HCT116 (cell line): ENCODE results near the gene HSPBAP1. TPM values are rescaled to one million over a fixed set of nuclear protein-coding genes. Genes with fewer than 3 reads are reported as not detected.

Source experiments
- ATAC-seq: fragments of 200-7000 bp; cut with Tn5 transposase; 2 replicates; pipeline ENCODE4 v1.9.1; 2020; ENCODE audit warnings: mild to moderate bottlenecking, moderate library complexity
- BruUV-seq: library from RNA; stranded (reverse); fragments of 400-500 nt; replicated peaks from 2 replicates; lab custom pipeline; 2021; lab: Mats Ljungman, UMichigan
- CTCF ChIA-PET: fragments of 300-600 bp; sonication (Branson Sonifier 250); formaldehyde crosslinking; loops from one replicate; lab custom pipeline; 2021; ENCODE audit warnings: antibody characterized with exemption; lab: Charles Lee
- POLR2A ChIA-PET: fragments of 300-600, 350-600 bp; sonication (Branson Sonifier 250); formaldehyde crosslinking; loops from one replicate; lab custom pipeline; 2021; ENCODE audit warnings: antibody characterized with exemption; lab: Charles Lee
- RAD21 ChIA-PET, 2 experiments: fragments of 300-600 bp; sonication (Branson Sonifier 250); formaldehyde crosslinking; loops; one replicate each; lab custom pipeline; 2023; ENCODE audit warnings: low total read pairs in 2 of 2; ENCODE audit not compliant: uncharacterized antibody in 2 of 2, unreplicated experiment in 2 of 2, low non-redundant PET in 1 of 2; lab: Charles Lee
- DNase-seq: peaks from one replicate; pipeline ENCODE4 v3.0.0-alpha.2; 2010; ENCODE audit warnings: low read depth, low spot score
- H2AFZ ChIP-seq: fragments of 200-600 bp; shearing (Covaris generic), sonication (generic); 2 replicates; pipeline ENCODE4 v1.6.1; 2017; ENCODE audit warnings: low read depth, mixed run types, mixed read lengths, antibody characterized with exemption, low read length; ENCODE audit not compliant: poor library complexity, severe bottlenecking
- H3K27ac ChIP-seq: 2 replicates; pipeline ENCODE4 v1.5.1; 2012; ENCODE audit warnings: low read depth, low read length
- H3K27me3 ChIP-seq: fragments of 200-600 bp; sonication (generic); 2 replicates; pipeline ENCODE4 v1.6.1; 2016; ENCODE audit warnings: mixed run types, low read length, mixed read lengths; ENCODE audit not compliant: insufficient read depth
- H3K36me3 ChIP-seq, 2 experiments: fragments of 200-500 bp in 1 of 2; fragments of 200-600 bp in 1 of 2; sonication (Bioruptor generic) in 1 of 2; sonication (generic) in 1 of 2; 2 replicates each; pipeline versions ENCODE4 v1.5.1 to v1.6.1; 2014 to 2016; ENCODE audit warnings: low read length in 2 of 2, inconsistent platforms in 1 of 2, mixed read lengths in 1 of 2, mixed run types in 1 of 2; ENCODE audit not compliant: insufficient read depth in 2 of 2, control insufficient read depth in 1 of 2
- H3K4me1 ChIP-seq, 2 experiments: fragments of 200-600 bp in 1 of 2; sonication (generic) in 1 of 2; 2 replicates each; pipeline versions ENCODE4 v1.5.1 to v1.6.1; 2012 to 2017; ENCODE audit warnings: low read length in 2 of 2, inconsistent platforms in 1 of 2, mild to moderate bottlenecking in 1 of 2, mixed read lengths in 1 of 2, mixed run types in 1 of 2, moderate library complexity in 1 of 2; ENCODE audit not compliant: insufficient read depth in 2 of 2, control insufficient read depth in 1 of 2
- H3K4me2 ChIP-seq: fragments of 200-600 bp; sonication (generic); 2 replicates; pipeline ENCODE4 v1.6.1; 2017; ENCODE audit warnings: mixed run types, low read length, mixed read lengths
- H3K4me3 ChIP-seq, 2 experiments: fragments of 200-600 bp in 1 of 2; sonication (generic) in 1 of 2; replicated peaks in 1 of 2; 2 replicates each; pipeline ENCODE4 v1.5.1; 2011 to 2016; ENCODE audit warnings: low read length in 2 of 2, control low read depth in 1 of 2, low read depth in 1 of 2, mild to moderate bottlenecking in 1 of 2, mixed read lengths in 1 of 2, mixed run types in 1 of 2
- H3K79me2 ChIP-seq: fragments of 200-600 bp; sonication (generic); 2 replicates; pipeline ENCODE4 v1.6.1; 2017; ENCODE audit warnings: mild to moderate bottlenecking, mixed run types, low read length, moderate library complexity, mixed read lengths; ENCODE audit not compliant: insufficient read depth
- H3K9ac ChIP-seq: fragments of 200-600 bp; sonication (generic); 2 replicates; pipeline ENCODE4 v1.6.1; 2016; ENCODE audit warnings: low read length, mixed read lengths
- H3K9me2 ChIP-seq: fragments of 200-600 bp; sonication (generic), shearing (Covaris generic); 2 replicates; pipeline ENCODE4 v1.6.1; 2017; ENCODE audit warnings: mixed run types, mild to moderate bottlenecking, moderate library complexity; ENCODE audit not compliant: insufficient read depth
- H3K9me3 ChIP-seq, 2 experiments: fragments of 200-500 bp in 1 of 2; fragments of 200-600 bp in 1 of 2; sonication (Bioruptor generic) in 1 of 2; sonication (generic) in 1 of 2; 2 replicates each; pipeline ENCODE4 v1.6.1; 2014 to 2017; ENCODE audit warnings: low read length in 2 of 2, mixed read lengths in 2 of 2, inconsistent platforms in 1 of 2, low read depth in 1 of 2, mild to moderate bottlenecking in 1 of 2, mixed run types in 1 of 2, moderate library complexity in 1 of 2; ENCODE audit not compliant: control insufficient read depth in 1 of 2, insufficient read depth in 1 of 2
- H4K20me1 ChIP-seq: fragments of 200-600 bp; sonication (generic), shearing (Covaris generic); 2 replicates; pipeline ENCODE4 v1.6.1; 2017; ENCODE audit warnings: mixed run types, mild to moderate bottlenecking, moderate library complexity; ENCODE audit not compliant: insufficient read depth
- CEBPB ChIP-seq: IDR thresholded peaks from 2 replicates; pipeline ENCODE4 v1.6.1; 2012; ENCODE audit warnings: low read depth
- CTCF ChIP-seq, 3 experiments: fragments of 200-600 bp in 1 of 3; sonication (generic) in 1 of 3; IDR thresholded peaks in 2 of 3; conservative IDR thresholded peaks in 1 of 3; 2 replicates each; pipeline ENCODE4 v1.5.1; 2012 to 2017; ENCODE audit warnings: low read depth in 2 of 3, low read length in 2 of 3, antibody characterized with exemption in 1 of 3, borderline replicate concordance in 1 of 3, control low read depth in 1 of 3, mild to moderate bottlenecking in 1 of 3, mixed read lengths in 1 of 3, mixed run types in 1 of 3, moderate library complexity in 1 of 3; ENCODE audit not compliant: insufficient read depth in 1 of 3
- EGR1 ChIP-seq: IDR thresholded peaks from 2 replicates; pipeline ENCODE4 v1.6.1; 2012; ENCODE audit warnings: low read depth
- ELF1 ChIP-seq: IDR thresholded peaks from 2 replicates; pipeline ENCODE4 v1.6.1; 2012; ENCODE audit warnings: low read depth, borderline replicate concordance
- EZH2 ChIP-seq: fragments of 200-600 bp; sonication (generic); IDR thresholded peaks from 2 replicates; pipeline ENCODE4 v1.6.1; 2017; ENCODE audit warnings: antibody characterized with exemption, mixed run types
- EZH2phosphoT487 ChIP-seq: fragments of 200-600 bp; IDR thresholded peaks from 2 replicates; pipeline ENCODE4 v1.6.1; 2018; ENCODE audit warnings: antibody characterized with exemption, borderline replicate concordance
- JUND ChIP-seq: IDR thresholded peaks from 2 replicates; pipeline ENCODE4 v1.6.1; 2012
- MAX ChIP-seq: IDR thresholded peaks from 2 replicates; pipeline ENCODE4 v1.6.1; 2012
- POLR2A ChIP-seq: IDR thresholded peaks from 2 replicates; pipeline ENCODE4 v1.7.0; 2011; ENCODE audit warnings: borderline replicate concordance; ENCODE audit not compliant: insufficient read depth, insufficient read length; ENCODE audit errors: extremely low read depth
- POLR2AphosphoS5 ChIP-seq: IDR thresholded peaks from 2 replicates; pipeline ENCODE4 v1.6.1; 2011; ENCODE audit warnings: mild to moderate bottlenecking, low read depth, low read length, moderate library complexity
- REST ChIP-seq: IDR thresholded peaks from 2 replicates; pipeline ENCODE4 v1.6.1; 2012; ENCODE audit warnings: low read depth
- SIN3A ChIP-seq: IDR thresholded peaks from 2 replicates; pipeline ENCODE4 v1.6.1; 2012; ENCODE audit warnings: low read depth
- SP1 ChIP-seq: IDR thresholded peaks from 2 replicates; pipeline ENCODE4 v1.6.1; 2012; ENCODE audit warnings: low read depth
- SRF ChIP-seq: IDR thresholded peaks from 2 replicates; pipeline ENCODE4 v1.6.1; 2012; ENCODE audit warnings: low read depth
- TCF7L2 ChIP-seq: IDR thresholded peaks from 2 replicates; pipeline ENCODE4 v1.7.0; 2011; ENCODE audit warnings: borderline replicate concordance, inconsistent platforms; ENCODE audit not compliant: insufficient read depth, insufficient read length; ENCODE audit errors: extremely low read depth
- YY1 ChIP-seq: IDR thresholded peaks from 2 replicates; pipeline ENCODE4 v1.6.1; 2011; ENCODE audit warnings: low read length, low read depth, moderate library complexity, mild to moderate bottlenecking; ENCODE audit not compliant: insufficient replicate concordance; ENCODE audit errors: extremely low read depth
- ZFX ChIP-seq: fragments of 450-650 bp; IDR thresholded peaks from 2 replicates; pipeline ENCODE4 v1.6.1; 2017
- intact Hi-C: fragments of 100-400 bp; cut with micrococcal nuclease; formaldehyde crosslinking; loops from 2 replicates; pipeline ENCODE4 v1.10.0; 2022
- total RNA-seq: library from RNA; stranded (reverse); gene quantifications from one replicate; pipeline ENCODE4 v1.2.1, GENCODE V29; 2021; ENCODE audit not compliant: unreplicated experiment
- TF ChIP-seq, protein P1 (sequence below): IDR thresholded peaks from 2 replicates; pipeline ENCODE4 v1.6.1; 2012
- TF ChIP-seq, protein P2 (sequence below): IDR thresholded peaks from 2 replicates; pipeline ENCODE4 v1.6.1; 2011; ENCODE audit warnings: mild to moderate bottlenecking, low read length, moderate library complexity; ENCODE audit not compliant: insufficient replicate concordance; ENCODE audit errors: extremely low read depth

Gene HSPBAP1
- total RNA-seq, 1 experiment from 2014 or later: 6.6 TPM

- Histone ChIP-seq H3K4me1 (peaks cover 0 to 5% of the 10 kb centered on the region in 2 experiments; a peak in 1 of 4 replicates), H2AFZ (no peak overlapping the region), H3K27me3 (no peaks in the 10 kb centered on the region), H4K20me1 (no peaks in the 10 kb centered on the region), H3K4me2 (no peak overlapping the region), H3K9me2 (no peaks in the 10 kb centered on the region), H3K9me3 (no peaks in the 10 kb centered on the region), H3K4me3 (no peak overlapping the region), H3K36me3 (no peaks in the 10 kb centered on the region), H3K79me2 (no peaks in the 10 kb centered on the region), H3K27ac (no peak overlapping the region), H3K9ac (no peak overlapping the region)
- RAD21 ChIA-PET: no interaction called here
- CTCF ChIA-PET: no interaction called here
- intact Hi-C loops: no loop called here
- DNase-seq (no peak), ATAC-seq (no peak)
- TF ChIP-seq, protein P1, sequence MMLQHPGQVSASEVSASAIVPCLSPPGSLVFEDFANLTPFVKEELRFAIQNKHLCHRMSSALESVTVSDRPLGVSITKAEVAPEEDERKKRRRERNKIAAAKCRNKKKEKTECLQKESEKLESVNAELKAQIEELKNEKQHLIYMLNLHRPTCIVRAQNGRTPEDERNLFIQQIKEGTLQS: no peak
- TF ChIP-seq JUND (no peak), MAX (no peak), CTCF (IDR thresholded peaks at IDR 0.05 in 2 of 3, conservative IDR thresholded peaks at IDR 0.05 in 1 of 3; ENCODE audit: borderline replicate concordance in 1 of 3, insufficient read depth in 1 of 3, low read depth in 2 of 3, low read length in 2 of 3) (no peak), SP1 (no peak), CEBPB (no peak), EZH2 (no peak), ELF1 (no peak), POLR2AphosphoS5 (no peak), REST (no peak), YY1 (no peak), ZFX (no peak), POLR2A (no peak), TCF7L2 (no peak), SRF (no peak), EGR1 (no peak), EZH2phosphoT487 (no peak), SIN3A (no peak)
- TF ChIP-seq, protein P2, sequence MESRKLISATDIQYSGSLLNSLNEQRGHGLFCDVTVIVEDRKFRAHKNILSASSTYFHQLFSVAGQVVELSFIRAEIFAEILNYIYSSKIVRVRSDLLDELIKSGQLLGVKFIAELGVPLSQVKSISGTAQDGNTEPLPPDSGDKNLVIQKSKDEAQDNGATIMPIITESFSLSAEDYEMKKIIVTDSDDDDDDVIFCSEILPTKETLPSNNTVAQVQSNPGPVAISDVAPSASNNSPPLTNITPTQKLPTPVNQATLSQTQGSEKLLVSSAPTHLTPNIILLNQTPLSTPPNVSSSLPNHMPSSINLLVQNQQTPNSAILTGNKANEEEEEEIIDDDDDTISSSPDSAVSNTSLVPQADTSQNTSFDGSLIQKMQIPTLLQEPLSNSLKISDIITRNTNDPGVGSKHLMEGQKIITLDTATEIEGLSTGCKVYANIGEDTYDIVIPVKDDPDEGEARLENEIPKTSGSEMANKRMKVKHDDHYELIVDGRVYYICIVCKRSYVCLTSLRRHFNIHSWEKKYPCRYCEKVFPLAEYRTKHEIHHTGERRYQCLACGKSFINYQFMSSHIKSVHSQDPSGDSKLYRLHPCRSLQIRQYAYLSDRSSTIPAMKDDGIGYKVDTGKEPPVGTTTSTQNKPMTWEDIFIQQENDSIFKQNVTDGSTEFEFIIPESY: no peak
- POLR2A ChIA-PET: no interaction called here
- no TSS peak for BruUV-seq
Observed at GRCh38 chr3:122828281-122828680, 34.6 kb upstream of the HSPBAP1 start.
